Measurements from ENCODE around the gene PINLYP. TPM values are rescaled to one million over a fixed set of nuclear protein-coding genes. Genes with fewer than 3 reads are reported as not detected.

The PINLYP gene
- polyA plus RNA-seq, 1 donor (not counting 4 experiments of a cell fraction or from before 2014, with no cell fraction given): 16.0 TPM

DNA sequence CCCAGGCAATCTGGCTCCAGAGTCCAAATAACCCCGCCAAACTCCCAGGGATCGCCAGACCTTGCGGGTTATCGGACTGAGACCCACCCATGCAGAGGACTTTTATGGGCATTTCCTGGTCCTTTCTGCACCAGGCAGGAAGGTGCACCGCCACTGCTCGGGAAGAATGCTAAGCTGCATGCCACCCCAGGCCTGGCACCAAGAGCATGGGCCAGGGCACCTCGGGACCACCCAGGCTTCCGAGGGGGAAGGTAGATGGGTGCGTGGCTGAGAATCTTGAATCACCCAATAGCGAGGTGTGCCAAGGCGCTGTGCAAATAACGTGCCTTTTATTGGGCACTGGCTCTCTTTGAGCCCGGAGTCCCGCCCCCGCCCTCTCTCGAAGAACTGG, 43.0 kb upstream of the PINLYP start:
- Histone ChIP-seq H3K9ac (ENCODE audit: control insufficient read depth, extremely low read depth, insufficient read depth, low read length) (peak overlapping the region; percentile 70), H3K79me2 (ENCODE audit: control insufficient read depth, insufficient read depth, low read length) (no peaks in the 10 kb centered on the region), H3K27ac (ENCODE audit: control insufficient read depth, insufficient read depth, low read length) (peak overlapping the region; percentile 75), H3K9me1 (ENCODE audit: control insufficient read depth, extremely low read depth, insufficient read depth, low read length) (no peaks in the 10 kb centered on the region), H4K20me1 (ENCODE audit: control insufficient read depth, extremely low read depth, insufficient read depth, low read length) (no peaks in the 10 kb centered on the region), H3K36me3 (ENCODE audit: control insufficient read depth in 2 of 2, extremely low read depth in 1 of 2, insufficient read depth in 2 of 2, low read length in 2 of 2) (no peaks in the 10 kb centered on the region), H3K4me2 (ENCODE audit: control insufficient read depth, extremely low read depth, insufficient read depth, low read depth, low read length) (peak overlapping the region; percentile 96), H3K9me3 (ENCODE audit: control insufficient read depth, low read depth, low read length) (no peaks in the 10 kb centered on the region), H3K27me3 (ENCODE audit: control insufficient read depth, extremely low read depth, insufficient read depth, low read length) (no peaks in the 10 kb centered on the region), H3K4me3 (ENCODE audit: control insufficient read depth in 2 of 3, extremely low read depth in 1 of 3, insufficient read depth in 2 of 3, low read depth in 1 of 3, low read length in 3 of 3) (peak overlapping the region; percentile 40 to 82 (median 78)), H2AFZ (ENCODE audit: control insufficient read depth, low read length) (peak overlapping the region; percentile 82), H3K4me1 (ENCODE audit: control insufficient read depth, extremely low read depth, insufficient read depth, low read length) (peaks cover 29% of the 10 kb centered on the region)
- FAIRE-seq (no peak), DNase-seq (ENCODE audit: low read depth, low spot score) (no peak)
- no peak for TF ChIP-seq EZH2 (IDR thresholded peaks at IDR 0.05; ENCODE audit: low read length)
- TF ChIP-seq CTCF (optimal IDR thresholded peaks at IDR 0.05 in 1 of 3, IDR thresholded peaks at IDR 0.05 in 1 of 3, conservative IDR thresholded peaks at IDR 0.05 in 1 of 3; ENCODE audit: extremely low read depth in 1 of 3, insufficient read depth in 2 of 3, low read length in 3 of 3): no peak
- dilution Hi-C loops (cut with MboI; ENCODE audit: extremely low pct_ligation_motif_present, low sequenced_read_pairs): no loop called here

DNA sequence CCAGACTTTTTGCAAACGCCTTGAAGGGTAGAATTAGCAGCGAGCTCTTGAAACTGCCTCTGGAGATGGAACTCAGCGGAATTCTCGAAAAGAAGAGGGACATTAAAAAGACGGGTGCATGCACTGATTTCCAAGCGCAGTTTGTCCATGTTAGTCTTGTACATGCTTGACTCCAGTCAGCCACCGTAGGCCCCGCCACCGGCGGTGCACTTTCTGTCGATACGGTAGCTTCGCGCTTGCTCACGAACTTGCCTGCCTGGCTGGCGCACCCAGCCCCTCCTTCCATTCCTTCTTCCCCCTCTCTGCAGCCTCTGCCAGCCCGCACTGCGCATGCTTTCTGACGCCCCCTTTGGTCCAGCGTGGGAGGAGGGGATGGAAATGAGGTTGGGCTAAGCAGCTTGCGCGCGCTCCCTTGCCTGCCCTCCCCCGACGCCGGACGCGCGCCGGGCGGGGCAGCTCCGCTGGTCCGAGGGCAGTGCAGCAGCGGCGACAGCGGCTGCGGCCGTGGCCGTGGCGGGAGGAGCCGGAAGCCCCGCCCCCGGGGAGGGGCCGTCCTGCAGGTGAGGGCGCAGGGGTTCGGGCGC, 42.5 kb upstream of the PINLYP start, which contains the start of gene ZNF575:
Gene ZNF575 (plus strand): TSS at position 227 of the 584 bp plus-strand sequence. CDS start 1,235 bp downstream, outside the sequence.
- TF ChIP-seq EZH2 (IDR thresholded peaks at IDR 0.05; ENCODE audit: low read length): no peak
- TF ChIP-seq CTCF (optimal IDR thresholded peaks at IDR 0.05 in 1 of 3, IDR thresholded peaks at IDR 0.05 in 1 of 3, conservative IDR thresholded peaks at IDR 0.05 in 1 of 3; ENCODE audit: extremely low read depth in 1 of 3, insufficient read depth in 2 of 3, low read length in 3 of 3): no peak
- Histone ChIP-seq H3K9ac (ENCODE audit: control insufficient read depth, extremely low read depth, insufficient read depth, low read length) (peak within 1 kb of the TSS; percentile 70), H3K4me2 (ENCODE audit: control insufficient read depth, extremely low read depth, insufficient read depth, low read depth, low read length) (peak within 1 kb of the TSS; percentile 96), H3K4me3 (ENCODE audit: control insufficient read depth in 2 of 3, extremely low read depth in 1 of 3, insufficient read depth in 2 of 3, low read depth in 1 of 3, low read length in 3 of 3) (peak within 1 kb of the TSS; percentile 40 to 82 (median 78)), H2AFZ (ENCODE audit: control insufficient read depth, low read length) (peak within 1 kb of the TSS; percentile 82), H3K36me3 (ENCODE audit: control insufficient read depth in 2 of 2, extremely low read depth in 1 of 2, insufficient read depth in 2 of 2, low read length in 2 of 2) (no peaks in the 10 kb centered on the region), H3K27me3 (ENCODE audit: control insufficient read depth, extremely low read depth, insufficient read depth, low read length) (no peaks in the 10 kb centered on the region), H3K4me1 (ENCODE audit: control insufficient read depth, extremely low read depth, insufficient read depth, low read length) (peaks cover 25% of the 10 kb centered on the region), H4K20me1 (ENCODE audit: control insufficient read depth, extremely low read depth, insufficient read depth, low read length) (no peaks in the 10 kb centered on the region), H3K27ac (ENCODE audit: control insufficient read depth, insufficient read depth, low read length) (peak within 1 kb of the TSS; percentile 75), H3K9me1 (ENCODE audit: control insufficient read depth, extremely low read depth, insufficient read depth, low read length) (no peaks in the 10 kb centered on the region), H3K9me3 (ENCODE audit: control insufficient read depth, low read depth, low read length) (no peaks in the 10 kb centered on the region), H3K79me2 (ENCODE audit: control insufficient read depth, insufficient read depth, low read length) (no peaks in the 10 kb centered on the region)
- FAIRE-seq (peak; percentile 93), DNase-seq (ENCODE audit: low read depth, low spot score) (no peak)
- dilution Hi-C loops (cut with MboI; ENCODE audit: extremely low pct_ligation_motif_present, low sequenced_read_pairs): no loop called here

Data from keratinocyte (primary cell).